ENCODE results near the gene GPSM1.
"Not testable (repeated sequence)": the region's sequence is repeated elsewhere in the genome, so short reads cannot be mapped to it uniquely, and the experiment has no call there.

GPSM1 gene

DNA sequence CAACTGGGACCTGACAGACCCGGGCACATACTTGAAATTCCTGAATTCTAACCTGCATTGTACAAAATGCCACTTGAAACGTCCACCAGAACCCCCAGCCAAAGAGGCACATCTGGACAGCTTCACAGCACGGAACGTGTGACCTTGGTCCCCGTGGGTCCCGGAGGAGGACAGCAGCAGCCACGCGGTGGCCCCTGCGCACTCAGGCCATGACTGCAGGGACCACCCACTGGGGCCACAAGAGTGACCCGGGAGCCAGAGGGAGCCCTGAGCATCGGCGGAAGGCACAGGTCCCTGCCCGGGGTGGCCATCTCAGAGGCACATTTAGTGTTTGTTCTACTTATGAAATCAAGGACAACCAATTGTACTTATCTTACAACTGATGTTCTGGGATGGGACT, 74.7 kb downstream of the GPSM1 start:
- DNase-seq (ENCODE audit: insufficient read length, low spot score) (no peak), FAIRE-seq (no peak)
- TF ChIP-seq, protein P1, sequence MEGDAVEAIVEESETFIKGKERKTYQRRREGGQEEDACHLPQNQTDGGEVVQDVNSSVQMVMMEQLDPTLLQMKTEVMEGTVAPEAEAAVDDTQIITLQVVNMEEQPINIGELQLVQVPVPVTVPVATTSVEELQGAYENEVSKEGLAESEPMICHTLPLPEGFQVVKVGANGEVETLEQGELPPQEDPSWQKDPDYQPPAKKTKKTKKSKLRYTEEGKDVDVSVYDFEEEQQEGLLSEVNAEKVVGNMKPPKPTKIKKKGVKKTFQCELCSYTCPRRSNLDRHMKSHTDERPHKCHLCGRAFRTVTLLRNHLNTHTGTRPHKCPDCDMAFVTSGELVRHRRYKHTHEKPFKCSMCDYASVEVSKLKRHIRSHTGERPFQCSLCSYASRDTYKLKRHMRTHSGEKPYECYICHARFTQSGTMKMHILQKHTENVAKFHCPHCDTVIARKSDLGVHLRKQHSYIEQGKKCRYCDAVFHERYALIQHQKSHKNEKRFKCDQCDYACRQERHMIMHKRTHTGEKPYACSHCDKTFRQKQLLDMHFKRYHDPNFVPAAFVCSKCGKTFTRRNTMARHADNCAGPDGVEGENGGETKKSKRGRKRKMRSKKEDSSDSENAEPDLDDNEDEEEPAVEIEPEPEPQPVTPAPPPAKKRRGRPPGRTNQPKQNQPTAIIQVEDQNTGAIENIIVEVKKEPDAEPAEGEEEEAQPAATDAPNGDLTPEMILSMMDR (IDR thresholded peaks at IDR 0.05; ENCODE audit: insufficient read depth, missing control alignments), result no peak

DNA sequence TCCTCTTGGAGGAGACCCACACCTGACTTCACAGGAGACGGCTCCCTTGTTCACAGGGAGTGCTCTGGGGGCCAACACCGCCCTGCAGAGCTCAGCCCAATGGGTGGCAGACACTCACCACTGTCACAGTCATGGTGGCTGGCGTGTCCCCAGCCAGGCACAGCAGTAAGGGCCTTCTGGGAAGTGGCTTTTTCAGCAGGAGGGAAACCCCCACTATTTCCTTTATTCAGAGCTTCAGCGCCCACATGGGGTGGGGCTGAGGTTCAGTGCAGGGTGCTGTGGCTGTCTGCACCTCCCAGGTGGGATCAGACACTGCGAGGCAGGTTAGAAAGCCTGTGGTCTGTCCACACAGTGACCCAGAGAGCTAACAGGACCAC, 76.2 kb downstream of the GPSM1 start:
- FAIRE-seq, result no peak
- no peak for DNase-seq (ENCODE audit: insufficient read length, low spot score)
- TF ChIP-seq, protein P1 (IDR thresholded peaks at IDR 0.05; ENCODE audit: insufficient read depth, missing control alignments), result no peak

DNA sequence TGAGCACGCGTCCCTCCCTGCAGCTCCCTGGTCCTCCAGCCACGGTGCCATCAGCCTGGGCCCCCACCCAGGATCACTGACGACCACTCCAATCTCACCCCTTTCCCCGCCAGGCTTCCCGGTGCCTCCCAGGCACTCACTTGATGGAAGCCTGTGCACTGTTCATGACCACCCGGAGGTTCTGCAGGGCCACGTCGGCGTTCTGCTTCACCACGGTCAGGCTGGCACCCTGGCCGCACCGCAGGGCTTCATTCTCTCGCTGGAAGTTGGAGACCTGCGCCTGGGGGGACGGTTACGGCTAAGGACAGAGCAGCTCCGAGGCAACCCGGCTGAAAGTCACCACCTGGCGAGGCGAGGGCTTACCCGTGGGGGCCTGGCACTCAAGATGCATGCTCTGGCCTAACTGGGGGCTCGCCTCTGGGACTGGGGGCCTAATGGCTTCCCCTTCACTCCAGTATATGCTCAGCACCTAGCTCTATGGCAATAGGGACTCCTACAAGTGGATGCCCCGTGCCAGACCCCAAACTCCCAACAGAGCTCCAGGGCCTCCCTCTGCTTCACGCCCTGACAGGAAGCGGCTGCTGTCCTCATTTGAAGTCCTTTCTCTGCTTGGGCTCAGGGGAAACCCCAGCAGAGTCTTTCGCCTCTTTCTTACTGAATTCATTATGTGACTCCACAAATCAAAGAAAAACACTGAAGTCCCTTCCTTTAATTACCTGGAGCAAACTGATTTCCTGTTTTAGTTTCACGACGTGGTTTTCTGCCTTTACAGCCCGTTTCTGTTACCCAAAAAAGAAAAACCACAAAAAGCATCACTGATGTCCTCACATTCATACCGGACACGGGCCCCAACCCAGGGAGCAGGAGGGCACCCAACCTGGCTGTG, 76.8 kb downstream of the GPSM1 start:
- TF ChIP-seq, protein P1 (IDR thresholded peaks at IDR 0.05; ENCODE audit: insufficient read depth, missing control alignments), result no peak
- FAIRE-seq (no peak), DNase-seq (ENCODE audit: insufficient read length, low spot score) (no peak)

DNA sequence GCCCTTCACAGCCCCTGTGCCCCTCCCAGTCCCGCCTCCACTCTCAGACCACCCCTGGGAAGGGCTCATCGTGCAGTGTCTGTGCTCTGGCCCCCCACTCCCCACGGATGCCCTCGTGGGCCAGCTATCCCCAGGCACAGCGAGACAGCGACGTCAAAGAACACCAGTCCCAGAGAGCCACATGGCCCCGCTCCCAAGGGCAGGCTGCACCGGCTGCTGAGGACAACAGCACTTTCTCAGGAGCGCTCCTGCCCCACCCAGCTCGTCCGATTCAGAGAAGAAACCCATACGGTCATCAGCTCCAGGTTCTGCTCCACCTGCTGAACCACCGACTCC, 77.4 kb downstream of the GPSM1 start:
- TF ChIP-seq, protein P1 (IDR thresholded peaks at IDR 0.05; ENCODE audit: insufficient read depth, missing control alignments), result no peak
- FAIRE-seq (no peak), DNase-seq (ENCODE audit: insufficient read length, low spot score) (no peak)

DNA sequence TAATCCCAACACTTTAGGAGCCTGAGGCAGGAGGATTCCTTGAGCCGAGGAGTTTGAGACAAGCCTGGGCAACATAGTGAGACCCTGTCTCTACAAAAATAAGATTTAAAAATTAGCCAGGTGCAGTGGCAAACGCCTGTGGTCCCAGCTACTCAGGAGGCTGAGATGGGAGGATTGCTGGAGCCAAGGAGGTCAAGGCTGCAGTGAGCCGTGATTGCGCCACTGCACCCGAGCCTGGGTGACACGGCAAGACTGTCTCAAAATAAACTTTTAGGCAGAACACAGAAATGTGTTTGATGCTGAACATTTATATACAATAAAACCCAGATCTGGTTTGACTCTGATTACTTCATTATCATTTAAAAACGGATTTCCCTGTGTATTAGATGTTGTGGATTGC, 78.1 kb downstream of the GPSM1 start:
- DNase-seq (ENCODE audit: insufficient read length, low spot score), result no peak
- no peak for FAIRE-seq
- TF ChIP-seq, protein P1 (IDR thresholded peaks at IDR 0.05; ENCODE audit: insufficient read depth, missing control alignments), result no peak

DNA sequence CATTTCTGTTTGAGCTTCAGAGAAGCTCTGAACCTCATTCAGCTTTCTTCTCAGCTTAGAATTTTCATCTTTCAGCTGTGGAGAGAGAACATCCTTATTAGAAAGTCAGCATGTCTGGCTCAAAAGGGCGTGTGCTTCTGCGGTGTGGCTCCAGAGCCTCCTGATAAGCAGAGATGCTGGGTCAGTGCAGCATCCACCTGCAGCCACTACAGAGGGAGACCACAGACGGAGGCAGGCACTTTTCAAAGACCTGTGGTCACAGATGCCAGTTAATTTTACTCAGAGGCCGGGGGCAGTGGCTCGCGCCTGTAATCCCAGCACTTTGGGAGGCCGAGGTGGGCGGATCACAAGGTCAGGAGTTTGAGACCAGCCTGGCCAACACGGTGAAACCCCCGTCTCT, 78.6 kb downstream of the GPSM1 start:
- FAIRE-seq, result not testable (repeated sequence)

DNA sequence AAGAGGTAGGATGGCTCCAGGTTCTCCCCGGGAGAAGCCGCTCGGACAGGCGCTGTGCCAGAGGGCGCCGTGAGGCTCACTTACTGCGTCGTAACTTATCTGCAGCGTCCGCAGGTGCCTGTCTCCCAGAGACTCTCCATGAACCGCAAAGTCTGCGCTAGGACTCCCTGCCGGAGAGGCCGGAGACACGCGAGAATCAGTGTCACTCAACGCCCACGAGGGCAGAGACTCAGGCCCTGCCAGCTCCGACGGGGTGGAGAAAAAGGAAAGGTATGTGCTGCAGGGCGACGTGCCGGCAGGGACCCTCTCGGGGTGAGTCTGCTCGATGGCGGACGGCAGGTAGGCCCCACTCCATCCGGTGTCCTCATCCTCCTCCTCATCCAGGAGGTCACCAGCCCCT, 79.7 kb downstream of the GPSM1 start:
- FAIRE-seq; DNase-seq (ENCODE audit: insufficient read length, low spot score): not testable (repeated sequence)

More for the DNA sequence above, 78.6 kb downstream of the GPSM1 start:
- DNase-seq (ENCODE audit: insufficient read length, low spot score), result not testable (repeated sequence)

DNA sequence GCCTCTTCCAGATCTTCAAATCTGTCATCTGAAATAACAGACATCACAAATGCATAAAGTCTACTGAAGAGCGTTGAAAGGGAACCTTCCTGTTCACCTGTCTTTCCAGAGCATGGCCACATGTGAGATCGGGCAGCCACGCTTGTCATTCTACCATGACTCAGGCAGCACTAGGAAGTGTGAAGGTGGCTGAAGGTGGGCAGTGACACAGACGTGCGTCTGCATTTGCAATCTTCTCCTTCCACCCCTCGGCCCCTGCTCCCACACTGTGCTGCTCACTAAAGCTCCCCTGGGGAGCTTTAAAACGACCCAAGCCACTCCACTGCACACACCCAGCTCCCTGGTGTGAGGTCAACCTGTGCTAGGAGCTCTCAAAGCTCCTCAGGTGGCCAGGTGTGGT, 80.6 kb downstream of the GPSM1 start:
- TF ChIP-seq, protein P1 (IDR thresholded peaks at IDR 0.05; ENCODE audit: insufficient read depth, missing control alignments), result no peak
- DNase-seq (ENCODE audit: insufficient read length, low spot score) (no peak), FAIRE-seq (no peak)
